ENCODE results near the gene CTNND2.
"Not testable (repeated sequence)": the region's sequence is repeated elsewhere in the genome, so short reads cannot be mapped to it uniquely, and the experiment has no call there.

Gene CTNND2

DNA sequence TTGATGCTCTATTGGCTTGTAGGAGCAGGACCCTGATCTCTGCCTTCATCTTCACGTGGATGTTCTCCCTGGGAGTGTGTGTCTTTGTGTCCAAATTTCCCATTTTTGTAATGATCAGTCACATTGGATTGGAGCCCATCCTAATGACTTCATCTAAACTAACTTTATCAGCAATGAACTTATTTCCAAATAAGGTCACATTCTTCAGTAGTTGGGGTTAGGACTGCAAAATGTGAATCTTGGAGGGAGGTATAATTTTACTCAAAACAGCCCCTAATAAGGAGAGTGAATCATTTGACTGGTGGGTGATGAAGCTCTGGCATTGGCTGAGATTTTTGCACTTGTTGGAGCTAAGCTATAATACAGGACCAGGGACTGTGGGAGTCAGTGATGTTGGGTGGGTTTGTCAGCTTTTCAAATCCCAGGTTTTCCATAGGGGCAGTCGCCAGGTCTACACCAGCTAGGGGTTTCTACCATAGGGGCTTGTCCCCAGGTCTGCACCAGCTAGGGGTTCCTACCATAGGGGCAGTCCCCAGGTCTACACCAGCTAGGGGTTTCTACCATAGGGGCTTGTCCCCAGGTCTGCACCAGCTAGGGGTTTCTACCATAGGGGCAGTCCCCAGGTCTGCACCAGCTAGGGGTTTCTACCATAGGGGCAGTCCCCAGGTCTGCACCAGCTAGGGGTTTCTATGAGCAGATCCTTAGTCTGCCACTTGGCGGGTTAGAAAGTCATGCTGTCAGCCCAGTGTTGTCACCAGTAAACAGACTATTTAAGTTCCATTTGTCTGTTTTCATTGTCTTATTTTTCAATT, 760.6 kb downstream of the CTNND2 start:
- DNase-seq: no peak

DNA sequence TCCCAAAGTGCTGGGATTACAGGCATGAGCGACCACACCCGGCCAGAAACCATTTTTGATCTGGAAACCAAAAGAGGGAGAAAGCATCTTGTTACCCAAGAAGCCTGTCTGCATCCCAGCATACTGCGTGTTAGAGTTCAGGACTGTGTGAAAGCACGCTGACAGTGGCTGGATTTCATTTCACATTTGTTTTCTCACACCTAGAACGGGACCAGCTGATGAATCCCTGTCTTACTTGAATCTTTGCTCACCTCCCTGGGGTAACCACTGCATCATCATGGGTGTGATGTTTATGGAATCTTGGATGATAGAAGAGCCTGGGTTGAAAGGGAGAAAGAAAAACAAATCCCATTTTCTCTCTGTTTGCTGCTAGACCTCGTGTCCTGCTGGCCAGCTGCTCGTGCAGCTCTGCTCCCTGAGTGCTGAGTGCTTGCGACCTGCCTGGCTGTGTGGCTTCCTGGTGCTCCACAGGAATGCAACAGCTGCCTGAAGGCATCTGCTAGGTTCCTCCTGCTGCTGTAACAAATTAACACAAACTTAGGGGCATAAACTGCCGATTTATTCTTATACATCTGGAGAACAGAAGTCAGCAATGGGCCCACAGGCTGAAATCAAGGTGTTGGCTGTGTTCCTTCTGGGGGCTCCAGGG, 764.9 kb downstream of the CTNND2 start:
- no peak for DNase-seq

DNA sequence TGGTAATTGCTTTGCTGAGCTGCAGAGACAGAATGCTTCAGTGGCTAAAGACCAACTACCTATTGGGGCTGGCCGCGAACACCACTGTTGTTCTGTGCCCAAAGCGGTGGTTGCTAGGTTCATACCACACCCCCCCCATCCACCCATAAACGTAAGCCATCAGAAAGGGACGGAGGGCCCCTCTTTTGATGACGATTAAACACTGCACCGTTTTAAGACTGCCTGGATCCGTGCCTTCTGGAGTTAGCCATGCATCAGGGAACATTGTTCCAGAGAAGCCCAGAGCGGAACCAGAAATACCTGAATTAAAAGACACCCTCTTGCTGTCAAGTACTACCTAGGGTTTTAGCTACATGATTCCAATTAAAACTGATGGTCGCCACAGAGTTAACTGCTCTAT, 774.1 kb downstream of the CTNND2 start:
- DNase-seq: no peak

DNA sequence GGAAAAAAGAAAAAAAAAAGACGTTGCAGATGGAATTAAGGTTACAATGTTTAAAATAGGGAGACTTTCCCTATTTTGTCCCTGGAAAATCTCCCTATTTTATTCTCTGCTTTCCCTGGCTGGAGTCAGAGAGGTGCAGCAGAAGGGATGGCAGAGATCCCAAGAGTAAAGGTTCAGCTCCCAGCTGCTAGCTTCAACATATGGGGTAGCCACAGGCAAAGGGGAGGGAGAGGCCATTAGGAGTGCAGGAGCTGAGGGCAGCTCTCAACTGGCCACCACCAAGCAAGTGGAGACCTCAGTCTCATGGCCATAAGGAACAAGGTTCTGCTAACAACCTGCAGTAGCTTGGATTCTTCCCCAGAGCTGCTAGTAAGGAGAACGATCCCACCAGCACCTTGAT, 776.2 kb downstream of the CTNND2 start:
- no peak for DNase-seq

DNA sequence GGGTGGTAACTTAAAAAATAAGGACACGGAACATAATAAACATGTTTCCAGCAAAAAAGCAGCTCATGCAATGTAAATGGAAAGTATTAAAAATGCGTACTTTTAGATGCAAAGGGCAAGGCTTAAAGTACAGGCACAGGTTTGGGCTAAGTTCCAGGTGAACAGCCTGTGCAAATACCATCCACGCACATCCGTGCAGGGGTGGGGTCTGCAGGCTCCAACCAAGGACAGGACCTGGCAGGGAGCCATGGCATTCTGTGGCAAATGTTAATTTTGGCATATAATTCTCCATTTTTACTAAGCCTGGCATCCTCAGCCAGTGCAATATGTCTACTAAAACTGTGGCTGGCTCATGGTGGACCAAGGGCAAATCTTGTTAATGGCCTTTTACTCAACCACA, 777.4 kb downstream of the CTNND2 start:
- DNase-seq: no peak

DNA sequence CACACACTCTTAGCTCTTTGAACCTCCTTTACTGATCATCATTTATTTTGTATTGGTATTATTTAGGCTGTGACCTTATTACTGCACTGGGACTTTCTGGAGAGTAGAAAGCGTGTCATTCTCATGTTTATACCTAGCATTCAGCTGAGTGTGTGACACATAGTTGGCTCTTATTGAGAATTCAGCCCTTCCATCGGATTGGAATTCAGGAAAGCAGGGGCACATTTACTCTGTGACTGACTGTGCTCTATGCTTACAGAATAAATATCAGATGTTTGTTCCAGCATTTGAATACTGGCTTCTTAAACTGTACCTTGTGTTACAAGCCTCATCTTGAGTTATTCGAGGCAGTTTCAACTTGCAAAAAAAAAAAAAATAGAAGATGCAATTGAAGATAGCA, 782.4 kb downstream of the CTNND2 start:
- no peak for DNase-seq

DNA sequence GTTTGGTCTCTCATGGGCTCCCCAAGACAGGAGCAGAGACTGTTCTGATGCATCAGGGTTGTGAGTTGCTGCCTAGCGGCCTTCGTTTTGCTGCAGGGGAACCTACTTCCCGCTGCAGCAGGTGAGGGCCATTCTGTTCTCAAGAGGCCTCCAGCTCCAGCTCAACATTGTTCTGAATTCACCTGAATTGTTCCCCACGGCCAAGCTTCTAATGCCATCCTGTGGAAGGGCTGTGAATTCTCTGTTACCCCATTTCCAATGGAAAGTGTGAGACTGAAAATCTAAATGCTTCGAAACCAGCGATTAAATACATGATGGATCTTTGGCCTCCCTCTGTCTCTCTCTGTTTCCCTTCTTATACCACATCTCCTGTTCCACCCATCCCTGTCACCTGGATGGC, 794.1 kb downstream of the CTNND2 start:
- no peak for DNase-seq

DNA sequence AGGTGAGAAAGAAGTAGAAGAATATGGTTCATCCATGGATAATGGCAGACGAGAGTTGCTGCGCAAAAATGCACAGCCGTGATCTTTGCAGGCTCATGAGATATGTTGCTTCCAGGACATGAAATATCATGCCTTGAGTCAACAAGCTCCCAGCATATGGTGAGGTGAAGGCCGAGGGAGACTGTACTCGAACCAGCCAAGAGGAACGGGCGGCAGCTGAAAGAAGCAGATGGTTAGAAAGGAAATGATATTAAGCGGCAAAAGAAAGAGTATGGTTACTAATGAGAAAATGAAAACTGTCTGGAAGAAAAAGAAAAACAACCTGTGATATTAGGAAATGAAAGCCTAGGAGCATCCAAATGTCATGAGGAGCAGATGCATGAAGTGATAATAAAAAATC, 798.5 kb downstream of the CTNND2 start:
- DNase-seq: no peak

DNA sequence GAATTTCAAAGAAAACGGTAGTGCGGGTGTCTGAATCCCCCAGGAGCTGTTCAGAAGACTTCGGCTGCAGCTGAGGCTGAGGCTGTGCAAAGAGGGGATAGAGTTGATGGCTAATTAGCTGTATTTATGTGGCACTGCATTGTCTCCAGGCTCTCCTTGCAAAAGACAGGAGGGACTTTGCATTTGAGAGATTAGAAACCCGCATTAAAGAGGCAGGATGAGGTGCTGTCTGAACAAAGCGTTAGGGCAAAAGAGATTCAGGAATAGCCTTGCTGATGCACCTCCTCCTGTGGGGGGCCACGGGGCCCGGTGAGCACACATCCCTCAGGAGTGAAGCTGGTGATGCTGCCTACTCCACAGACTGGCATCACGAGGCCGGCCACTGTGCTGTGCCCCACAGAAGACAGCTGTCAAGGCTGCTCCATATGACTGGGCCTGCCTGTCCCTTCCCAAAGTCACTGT, 799.6 kb downstream of the CTNND2 start:
- DNase-seq: no peak

DNA sequence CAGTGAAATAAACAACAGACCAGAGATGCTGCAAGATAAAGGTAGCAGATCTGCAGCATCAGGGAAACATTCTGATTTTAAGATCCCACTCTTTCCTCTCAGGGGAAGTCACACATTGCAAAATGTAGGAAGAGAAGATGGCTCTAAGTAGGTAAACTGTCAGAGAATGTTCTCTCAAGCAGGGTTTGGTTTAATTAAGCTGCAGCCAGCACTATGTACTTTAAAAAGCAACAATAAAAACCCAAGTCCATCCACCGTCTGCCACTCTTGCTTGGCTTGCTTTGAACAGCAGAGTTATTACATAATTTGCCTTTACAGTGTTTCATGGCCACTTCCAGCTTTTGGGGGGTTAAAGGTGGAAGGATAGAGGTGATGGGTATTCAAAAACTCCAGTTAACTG, 800.0 kb downstream of the CTNND2 start:
- DNase-seq: no peak

DNA sequence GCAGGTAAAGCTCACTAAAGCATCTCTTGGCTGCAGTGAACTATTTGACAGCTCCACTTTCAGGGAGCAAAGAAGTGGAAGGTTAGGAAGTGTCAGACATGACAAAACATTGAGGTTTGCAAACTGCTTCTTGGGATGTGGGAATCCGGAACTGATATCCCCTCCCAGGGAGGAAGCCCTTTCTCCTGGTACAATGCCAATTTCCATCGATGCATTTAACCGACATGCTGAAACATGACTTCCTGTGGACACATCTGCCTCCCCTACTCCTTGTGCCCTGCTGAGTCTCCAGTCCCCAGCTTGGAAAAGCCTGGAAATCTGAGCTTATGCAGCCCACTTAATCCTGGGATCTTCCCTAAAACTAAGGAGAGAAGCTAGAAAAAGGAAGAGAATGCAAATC, 820.1 kb downstream of the CTNND2 start:
- DNase-seq: no peak

DNA sequence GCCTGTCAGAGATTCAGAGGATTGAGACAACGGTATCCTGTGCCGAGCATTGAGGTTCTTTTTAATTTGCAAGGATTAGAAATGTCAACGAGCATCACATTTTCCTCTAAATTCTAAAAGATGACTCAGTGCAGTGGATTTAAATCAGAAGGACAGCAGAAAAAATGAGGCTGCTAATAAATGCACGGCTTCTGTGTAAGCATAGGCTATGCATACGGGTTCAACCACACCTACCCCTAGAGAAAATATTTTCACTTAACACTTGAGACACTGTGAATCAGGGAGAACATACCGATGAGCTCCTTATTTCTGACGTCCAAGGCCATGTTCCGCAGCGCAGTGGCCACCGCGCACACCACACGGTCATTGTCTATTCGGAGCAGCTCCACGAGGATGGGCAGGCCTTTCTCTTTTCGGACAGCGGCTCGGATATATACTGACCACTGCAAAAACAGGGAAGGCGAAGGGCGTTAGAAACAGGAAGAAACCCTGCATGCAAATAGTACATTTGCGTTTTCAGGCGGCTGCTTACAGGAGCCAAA, 821.8 kb downstream of the CTNND2 start:
- DNase-seq: no peak

DNA sequence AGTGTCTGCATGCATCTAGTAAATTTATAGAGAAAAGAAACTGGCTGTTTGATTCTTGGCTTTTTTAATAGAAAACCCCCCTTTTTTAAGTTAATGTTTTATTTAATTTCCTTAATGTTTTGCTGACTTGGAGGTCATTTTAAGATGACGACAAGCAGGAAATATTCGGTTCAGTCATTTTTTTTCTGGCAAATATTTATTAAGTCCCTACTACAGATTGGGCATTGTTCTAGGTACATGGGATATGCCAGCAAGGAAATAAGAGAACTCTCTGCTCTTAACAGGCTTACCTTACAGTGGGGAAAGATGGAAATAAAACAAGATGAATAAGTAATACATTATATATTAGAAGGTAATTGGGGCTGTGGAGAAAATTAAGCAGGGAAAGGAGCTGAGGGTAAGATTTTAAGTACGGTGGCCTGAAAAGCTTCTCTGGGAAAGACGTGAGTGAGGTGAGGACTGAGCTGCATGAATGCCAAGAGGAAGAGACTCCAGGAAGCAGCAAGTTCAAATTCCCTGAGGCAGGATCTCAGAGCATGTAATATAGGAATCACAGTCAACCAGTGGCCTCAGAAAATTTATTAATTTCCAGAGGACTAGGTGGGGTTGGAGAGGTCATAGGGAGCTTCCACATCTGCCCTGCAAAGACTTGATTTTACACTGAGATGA, 827.2 kb downstream of the CTNND2 start:
- DNase-seq: peak; percentile 53

DNA sequence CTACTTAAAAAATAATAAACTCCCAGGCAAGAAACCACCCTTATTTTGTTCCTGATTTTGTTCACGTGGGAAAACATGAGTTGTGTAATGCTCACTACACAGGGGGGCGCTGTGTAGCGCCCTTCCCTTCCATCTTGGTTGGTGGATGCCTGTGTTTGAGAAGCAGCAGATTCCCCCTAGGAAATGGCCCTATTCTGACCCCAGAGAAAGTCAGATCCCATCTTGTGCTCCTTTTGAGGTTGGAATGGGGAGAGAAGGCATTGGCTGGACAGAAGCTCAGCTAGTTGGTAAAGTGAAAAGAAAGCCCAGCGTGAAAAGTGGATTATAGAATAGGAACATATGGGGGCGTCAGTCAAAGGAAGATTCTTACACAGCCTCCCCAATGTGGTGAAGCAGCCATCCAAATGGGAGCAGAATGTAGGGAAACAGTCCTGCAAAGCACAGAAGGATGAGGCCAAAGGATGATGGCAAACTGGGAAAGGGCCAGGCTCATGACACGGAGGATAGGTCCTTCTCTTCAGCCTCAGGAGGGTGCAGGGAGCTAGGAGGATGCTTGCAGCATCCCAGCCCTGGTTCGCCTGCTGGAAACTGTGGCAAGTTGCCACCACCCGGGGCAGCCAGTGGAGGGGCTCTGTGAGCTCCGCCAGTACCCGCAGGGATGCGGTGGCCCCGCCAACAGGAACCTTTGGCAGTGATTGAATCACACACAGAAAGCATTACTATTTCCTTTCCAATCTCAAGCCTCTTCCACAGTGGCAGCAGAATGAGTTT, 829.0 kb downstream of the CTNND2 start:
- no peak for DNase-seq

DNA sequence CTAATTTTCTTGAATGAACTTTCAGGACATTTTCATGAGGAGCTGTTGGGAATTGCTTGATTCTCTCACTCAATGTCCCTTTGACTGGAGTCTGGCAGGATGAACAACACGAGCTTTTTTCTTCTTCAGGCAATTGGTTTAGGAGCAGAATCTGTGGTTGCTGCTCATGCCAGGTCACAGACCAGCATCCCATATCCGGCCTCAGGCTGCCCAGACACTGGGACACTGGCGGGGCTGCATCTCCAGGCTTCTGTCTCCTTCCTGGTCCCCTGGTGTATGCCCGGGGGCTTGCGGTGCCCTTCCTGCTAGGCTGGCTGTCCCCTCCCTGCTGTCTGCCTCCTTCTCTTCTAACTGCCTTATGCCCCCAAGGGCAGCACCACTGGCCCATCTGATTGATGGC, 831.7 kb downstream of the CTNND2 start:
- DNase-seq: no peak

DNA sequence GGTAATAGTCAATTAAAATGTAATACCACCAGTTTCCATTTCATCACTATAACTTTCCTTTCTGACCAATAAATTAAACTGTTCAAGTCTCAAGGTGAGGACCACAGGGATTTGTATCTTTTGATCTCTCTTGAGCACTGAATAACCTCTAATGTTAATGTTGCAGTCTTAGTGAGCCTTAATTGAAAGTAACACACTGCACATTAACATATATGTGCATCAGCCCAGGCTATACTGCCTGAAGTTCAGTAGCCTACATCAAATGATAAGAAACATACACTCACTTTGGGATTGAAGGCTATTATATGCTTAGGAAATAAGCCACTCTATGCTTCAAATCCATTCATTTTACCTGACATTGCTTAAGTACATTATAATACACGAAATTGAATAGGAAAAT, 832.2 kb downstream of the CTNND2 start:
- DNase-seq: no peak

DNA sequence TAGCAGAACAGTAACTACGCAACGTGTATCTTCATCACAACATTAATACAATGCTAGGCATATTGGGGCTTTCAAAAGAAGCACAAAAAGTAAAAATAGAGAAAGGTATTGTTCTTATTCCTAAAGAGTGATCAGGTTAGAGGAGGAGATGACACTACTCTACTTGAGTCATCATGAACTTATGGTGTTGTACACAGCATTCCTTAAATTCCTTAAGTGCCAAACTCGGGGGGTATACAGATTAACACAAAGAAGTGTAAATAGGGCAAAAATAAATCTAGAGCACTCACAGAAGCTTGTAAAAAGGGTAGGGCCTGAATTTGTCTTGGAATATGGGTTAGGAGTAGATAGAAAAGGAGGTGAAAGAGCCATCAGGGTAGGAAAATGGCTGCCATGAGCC, 835.2 kb downstream of the CTNND2 start:
- peak; percentile 54 for DNase-seq

DNA sequence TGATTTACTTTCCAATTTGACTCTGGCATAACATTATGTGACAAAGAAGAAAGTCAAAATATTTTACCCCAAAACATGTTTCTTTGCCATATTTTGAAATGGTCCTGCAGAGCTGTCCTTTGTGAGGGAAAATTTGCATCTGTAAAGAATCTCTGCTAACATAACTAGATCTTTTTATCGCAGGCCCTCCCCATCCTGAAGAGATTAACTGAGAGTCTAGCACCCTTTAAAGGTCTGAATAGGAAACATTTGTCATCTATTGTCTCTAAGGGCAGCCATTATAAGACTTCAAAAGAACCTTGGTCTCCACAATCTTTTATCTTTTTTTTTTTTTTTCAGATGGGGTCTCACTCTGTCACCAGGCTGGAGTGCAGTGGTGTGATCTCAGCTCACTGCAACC, 838.5 kb downstream of the CTNND2 start:
- not testable (repeated sequence) for DNase-seq

DNA sequence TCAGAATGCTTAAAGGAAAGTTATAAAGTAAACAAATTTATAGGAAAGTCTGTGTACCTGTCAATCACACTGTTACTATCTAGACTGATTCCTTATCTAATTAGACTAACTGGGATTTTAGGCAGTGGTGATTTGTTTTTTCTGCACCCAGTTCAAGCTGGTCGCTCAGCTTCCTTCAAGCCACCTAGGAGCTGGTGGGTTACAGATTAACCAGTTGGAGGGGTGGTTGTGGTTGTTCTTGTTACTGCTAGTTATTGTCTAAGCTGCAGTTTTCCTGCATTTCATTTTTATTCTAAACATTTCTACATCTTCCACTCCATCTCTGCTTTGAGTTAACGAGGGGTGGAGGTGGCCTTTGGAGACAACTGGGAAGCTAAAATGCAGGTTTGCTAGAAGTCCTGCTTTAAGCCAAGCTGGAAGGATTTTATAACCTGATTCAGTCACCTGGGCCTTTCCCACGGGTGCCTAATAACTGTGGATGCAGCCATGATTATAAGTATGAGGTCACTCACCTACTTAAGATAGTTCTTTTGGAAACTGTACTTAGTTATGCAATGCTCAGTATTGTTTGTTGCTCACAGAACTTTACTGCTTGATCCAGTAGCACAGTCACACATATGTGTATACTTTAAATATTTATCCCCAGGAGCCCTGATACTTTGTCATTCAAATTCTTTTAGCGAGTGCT, 839.3 kb downstream of the CTNND2 start:
- DNase-seq: peak; percentile 4

DNA sequence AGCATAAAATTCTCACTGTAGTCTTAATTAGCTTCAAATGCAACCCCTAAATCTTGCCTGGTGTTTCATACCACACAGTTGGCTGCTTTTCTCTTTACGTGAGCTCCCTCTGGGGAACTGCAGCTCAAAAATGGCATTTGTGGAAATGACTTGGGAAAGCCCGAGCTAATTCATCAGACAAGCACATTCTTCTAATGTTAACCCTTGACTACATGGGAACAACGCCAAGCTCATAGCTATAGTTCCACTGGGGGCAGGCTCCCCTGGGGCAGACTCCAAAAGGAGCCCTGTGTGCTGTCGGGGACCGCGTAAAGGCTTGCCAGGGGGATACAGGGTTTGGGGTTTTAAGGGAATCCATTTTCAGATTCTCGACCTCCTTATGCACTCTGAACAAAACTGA, 841.8 kb downstream of the CTNND2 start:
- DNase-seq: no peak

DNA sequence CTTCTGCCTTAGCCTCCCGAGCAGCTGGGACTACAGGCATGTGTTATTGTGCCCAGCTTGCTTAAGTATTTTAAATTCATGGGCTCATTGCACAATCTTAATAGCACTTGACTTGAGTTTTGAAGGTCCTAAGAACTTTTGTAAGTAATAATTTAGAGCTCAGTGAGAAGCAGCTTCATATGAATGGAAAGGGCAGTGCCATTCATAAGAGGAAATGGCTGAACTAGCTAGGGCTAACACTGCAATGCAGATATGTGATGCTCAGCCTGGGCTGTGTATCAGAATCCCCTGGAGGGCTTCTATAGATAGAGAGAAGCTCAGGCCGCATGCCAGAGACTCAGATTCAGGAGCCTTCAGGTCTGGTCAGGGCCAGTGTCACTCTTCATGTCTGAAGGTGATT, 847.7 kb downstream of the CTNND2 start:
- no peak for DNase-seq

DNA sequence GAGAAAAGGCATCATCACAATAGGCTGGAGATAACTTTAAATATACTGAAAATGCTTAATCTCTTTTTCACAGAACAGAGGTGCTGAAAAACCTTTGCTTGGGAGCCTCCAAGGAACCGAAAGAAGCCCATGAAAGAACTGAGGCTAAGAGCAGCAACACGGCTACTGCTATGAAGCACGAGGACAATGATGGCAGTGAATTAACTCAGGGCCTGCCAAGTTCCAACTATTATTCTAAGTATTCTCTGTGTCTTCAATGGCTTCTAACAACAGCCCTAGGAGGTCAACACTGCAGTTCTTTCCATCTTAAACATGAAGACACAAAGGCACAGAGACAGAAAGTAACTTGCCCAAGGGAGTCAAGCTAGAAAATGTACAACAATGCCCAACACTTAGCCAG, 850.2 kb downstream of the CTNND2 start:
- DNase-seq: no peak

Data from kidney glomerular epithelial cell (primary cell).